Retinal pigment epithelial cell (primary cell): ENCODE results near the gene UNC13C.

Experiments
- DNase-seq: peaks from one replicate; pipeline ENCODE4 v3.0.0-alpha.2; 2010; ENCODE audit warnings: low read depth
- H3K4me3 ChIP-seq: 2 replicates; pipeline ENCODE4 v1.5.1; 2011; ENCODE audit warnings: mild to moderate bottlenecking, low read length, control low read depth, moderate library complexity
- TF ChIP-seq, protein P1 (sequence below): conservative IDR thresholded peaks from 2 replicates; pipeline ENCODE4 v1.5.1; 2011; ENCODE audit warnings: low read depth, low read length, control low read depth, inconsistent platforms

UNC13C gene

DNA sequence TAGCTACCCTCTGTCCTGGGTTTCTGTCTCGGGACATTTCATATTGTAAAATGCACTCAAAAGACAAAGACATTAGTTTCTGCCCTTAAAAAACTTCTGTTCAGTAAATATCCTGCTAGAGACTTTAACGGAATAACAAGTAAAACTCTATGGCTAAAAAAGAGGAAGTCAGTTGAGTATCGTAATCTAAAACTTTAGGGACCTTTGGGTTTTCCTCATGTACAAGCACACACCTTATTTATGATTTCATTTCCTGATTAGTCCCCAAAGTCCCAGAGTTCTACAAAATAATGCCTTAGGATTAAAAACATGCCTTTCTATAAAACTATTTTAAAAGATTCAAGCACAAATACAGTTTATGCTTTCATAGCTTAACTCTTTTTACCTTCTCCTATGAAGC lies 585.9 kb downstream of the UNC13C start:
- TF ChIP-seq, protein P1, sequence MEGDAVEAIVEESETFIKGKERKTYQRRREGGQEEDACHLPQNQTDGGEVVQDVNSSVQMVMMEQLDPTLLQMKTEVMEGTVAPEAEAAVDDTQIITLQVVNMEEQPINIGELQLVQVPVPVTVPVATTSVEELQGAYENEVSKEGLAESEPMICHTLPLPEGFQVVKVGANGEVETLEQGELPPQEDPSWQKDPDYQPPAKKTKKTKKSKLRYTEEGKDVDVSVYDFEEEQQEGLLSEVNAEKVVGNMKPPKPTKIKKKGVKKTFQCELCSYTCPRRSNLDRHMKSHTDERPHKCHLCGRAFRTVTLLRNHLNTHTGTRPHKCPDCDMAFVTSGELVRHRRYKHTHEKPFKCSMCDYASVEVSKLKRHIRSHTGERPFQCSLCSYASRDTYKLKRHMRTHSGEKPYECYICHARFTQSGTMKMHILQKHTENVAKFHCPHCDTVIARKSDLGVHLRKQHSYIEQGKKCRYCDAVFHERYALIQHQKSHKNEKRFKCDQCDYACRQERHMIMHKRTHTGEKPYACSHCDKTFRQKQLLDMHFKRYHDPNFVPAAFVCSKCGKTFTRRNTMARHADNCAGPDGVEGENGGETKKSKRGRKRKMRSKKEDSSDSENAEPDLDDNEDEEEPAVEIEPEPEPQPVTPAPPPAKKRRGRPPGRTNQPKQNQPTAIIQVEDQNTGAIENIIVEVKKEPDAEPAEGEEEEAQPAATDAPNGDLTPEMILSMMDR = no peak
- no peak overlapping the region for H3K4me3 ChIP-seq
- DNase-seq = no peak

DNA sequence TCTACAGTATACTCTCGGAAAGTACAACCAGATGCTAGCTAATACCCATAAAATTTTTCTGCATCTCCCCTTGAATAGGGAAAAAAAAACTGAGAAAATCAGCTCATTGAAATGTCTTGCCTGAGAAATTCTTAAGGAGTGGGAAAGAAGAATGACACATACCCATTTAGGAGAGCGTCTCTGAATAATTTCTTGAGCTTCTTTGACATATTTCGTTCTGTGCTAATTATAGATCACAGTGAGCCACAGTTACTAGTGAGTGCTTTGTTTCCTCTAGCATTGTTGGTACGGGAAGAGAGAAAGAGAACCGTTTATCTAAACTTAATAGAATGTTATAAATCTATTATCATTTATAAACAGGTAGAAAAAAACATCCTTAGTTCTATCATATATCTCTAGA lies 588.4 kb downstream of the UNC13C start:
- H3K4me3 ChIP-seq = no peak overlapping the region
- DNase-seq = no peak
- TF ChIP-seq, protein P1 = no peak

DNA sequence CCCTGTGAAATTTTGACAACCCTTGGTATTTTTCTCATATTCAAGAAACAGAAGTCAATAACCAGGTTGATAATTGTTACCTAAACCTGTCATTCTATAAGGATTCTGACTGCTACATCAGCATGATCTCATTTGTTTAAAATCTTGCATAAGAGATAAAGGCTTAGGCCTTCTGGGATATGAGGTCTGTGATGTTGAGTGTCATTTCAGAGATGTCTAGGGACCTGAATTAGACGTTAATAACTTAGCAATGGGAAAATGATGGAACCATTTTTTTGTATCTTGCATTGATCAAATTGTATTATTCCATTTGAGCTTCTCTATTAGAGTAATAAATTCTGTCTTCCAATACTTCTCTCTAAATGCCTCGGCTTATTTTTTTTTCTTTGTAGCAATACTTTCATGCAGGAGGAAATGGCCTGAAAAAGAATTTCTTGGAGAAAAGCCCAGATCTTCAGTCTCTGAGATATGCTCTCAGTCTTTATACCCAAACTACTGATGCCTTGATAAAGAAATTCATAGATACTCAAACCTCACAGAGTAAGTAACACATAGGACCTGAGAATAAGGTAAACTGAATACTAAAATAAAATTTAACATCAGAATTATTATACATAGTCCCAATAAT lies 589.3 kb downstream of the UNC13C start:
- TF ChIP-seq, protein P1 = no peak
- no peak for DNase-seq
- no peak overlapping the region for H3K4me3 ChIP-seq

DNA sequence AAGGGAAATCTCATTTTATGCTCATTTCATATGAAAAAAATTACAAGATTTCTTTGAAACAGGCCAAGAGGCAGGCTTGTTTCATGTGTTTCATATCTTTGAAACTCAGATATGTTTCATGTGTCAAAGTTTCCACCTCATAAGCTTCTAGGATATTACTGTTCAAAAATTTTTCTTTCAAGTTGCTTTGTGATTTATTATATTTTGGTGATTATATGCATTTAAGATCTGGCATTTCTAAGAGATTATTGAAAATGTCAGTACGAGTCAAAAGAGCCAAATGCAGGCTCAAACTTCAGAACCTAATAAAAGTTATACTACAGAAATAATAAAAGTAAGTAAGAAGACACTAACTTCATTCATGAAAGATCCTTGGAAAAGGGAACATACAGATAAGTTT lies 590.1 kb downstream of the UNC13C start:
- no peak overlapping the region for H3K4me3 ChIP-seq
- TF ChIP-seq, protein P1 = no peak
- DNase-seq = no peak

DNA sequence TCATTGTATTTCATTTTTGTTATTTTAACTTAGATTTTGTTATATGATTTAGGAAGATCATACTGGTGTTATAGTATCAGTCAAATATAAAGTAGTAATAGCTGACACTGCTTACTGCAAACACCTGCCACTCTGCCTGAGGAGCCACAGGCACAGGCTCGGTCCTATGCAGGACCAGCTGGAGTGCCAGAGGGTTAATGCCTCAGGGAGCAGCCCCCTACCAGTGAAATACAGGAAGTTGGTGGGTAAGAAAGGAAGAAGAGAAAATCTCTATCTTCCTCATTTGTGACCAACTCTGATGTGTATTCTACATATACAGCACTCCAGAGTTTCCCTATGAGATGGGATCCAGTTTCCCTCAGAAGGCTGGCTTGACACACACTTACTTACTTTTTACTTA lies 593.3 kb downstream of the UNC13C start:
- no peak for DNase-seq
- TF ChIP-seq, protein P1 = no peak
- H3K4me3 ChIP-seq = no peak overlapping the region

DNA sequence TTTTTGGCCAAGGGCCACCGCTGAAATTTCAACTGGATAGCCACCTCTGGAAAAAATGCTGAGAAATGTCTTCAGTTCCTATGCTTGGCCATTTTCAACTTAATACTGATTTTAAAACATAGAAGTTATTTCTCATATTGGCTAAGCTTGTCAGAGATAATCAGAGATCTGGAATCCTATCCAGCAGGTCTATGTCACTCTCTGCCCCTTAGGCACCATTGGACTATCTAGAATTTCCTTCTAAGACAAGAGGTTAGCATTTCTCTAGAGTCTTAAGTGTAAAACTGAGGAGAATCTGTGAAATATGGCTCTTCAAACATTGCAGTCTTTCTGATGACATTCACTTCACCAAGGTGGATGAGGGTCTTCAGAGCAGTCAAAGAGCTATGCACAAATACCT lies 597.3 kb downstream of the UNC13C start:
- no peak overlapping the region for H3K4me3 ChIP-seq
- no peak for DNase-seq
- TF ChIP-seq, protein P1 = no peak

DNA sequence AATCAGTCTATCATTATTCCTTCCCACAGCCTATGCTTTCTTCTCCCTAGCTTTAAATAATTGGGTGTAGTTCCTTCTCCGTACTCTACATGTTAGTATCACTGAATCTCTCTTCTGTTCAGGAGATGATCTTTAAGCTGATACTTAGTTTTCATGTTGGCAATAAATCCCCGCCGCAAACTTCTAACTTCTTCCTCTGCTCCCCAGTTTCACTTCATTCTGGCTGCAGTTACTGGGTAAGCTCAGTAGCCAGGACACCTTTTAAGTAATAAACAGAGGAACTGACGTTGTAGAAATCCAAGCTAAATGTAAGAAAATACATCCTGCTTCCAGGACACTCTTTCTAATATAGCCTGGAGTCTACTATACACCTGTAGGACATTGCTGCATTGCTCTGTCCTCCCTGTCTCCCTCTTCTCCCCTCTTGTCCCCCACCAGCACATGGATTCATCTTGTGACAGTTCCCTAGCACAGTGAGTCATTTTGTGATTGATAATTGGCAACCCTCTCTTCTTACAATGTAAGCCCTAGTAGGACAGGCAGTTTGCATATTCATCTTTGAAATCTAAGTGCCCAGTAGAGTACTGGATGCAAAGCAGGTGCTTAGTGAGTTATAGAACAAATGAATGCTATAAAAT lies 598.2 kb downstream of the UNC13C start:
- TF ChIP-seq, protein P1 = no peak
- no peak for DNase-seq
- no peak overlapping the region for H3K4me3 ChIP-seq
